Cerebellar nuclear complex (tissue), 1 donor: ENCODE data around the gene SYCE3.
"Not testable (repeated sequence)": the region's sequence is repeated elsewhere in the genome, so short reads cannot be mapped to it uniquely, and the experiment has no call there.

ENCODE experiments used
- DNase-seq, 2 experiments: peaks; one replicate each; lab custom pipeline; 2025; lab: John Stamatoyannopoulos, UW

SYCE3 gene

GRCh38 chr22:50548921-50549790 lies 13.6 kb downstream of the SYCE3 start:
- no peak for DNase-seq

DNA sequence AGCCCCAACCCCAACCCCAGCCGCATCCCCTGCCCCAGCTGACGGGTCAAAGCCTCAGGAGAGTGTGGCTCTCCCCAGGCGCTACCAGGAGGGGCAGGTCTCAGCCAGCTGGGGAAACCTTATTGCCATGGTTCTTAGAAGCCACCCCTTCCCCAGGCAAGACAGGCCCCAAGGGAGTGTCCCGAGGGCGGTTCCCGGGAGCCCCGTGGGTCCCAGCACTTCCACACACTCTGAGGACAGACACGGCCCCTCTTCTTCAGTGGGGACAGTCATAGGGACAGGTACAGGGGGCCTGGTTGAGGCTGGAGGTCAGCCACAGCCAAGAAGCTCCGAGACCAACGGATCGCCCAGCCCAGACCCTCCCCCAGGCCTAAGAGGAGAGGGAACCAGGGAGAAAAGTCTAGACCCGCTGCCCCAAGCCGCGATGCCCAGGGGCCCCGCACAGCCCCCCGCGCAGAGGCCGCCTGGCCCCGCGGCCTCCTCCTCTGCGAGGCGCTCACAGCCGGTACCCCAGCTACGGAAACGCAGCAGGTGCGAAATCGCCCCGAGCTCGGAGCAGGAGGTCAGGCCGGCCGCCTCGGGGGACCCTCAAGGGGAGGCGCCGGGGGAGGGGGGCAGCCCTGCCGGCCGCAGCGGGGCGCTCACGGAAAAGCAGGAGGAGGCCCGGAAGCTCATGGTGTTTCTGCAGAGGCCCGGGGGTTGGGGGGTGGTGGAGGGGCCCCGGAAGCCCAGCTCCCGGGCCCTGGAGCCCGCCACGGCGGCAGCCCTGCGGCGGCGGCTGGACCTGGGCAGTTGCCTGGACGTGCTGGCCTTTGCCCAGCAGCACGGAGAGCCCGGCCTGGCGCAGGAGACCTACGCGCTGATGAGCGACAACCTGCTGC lies 14.4 kb downstream of the SYCE3 start:
- DNase-seq, result no peak

DNA sequence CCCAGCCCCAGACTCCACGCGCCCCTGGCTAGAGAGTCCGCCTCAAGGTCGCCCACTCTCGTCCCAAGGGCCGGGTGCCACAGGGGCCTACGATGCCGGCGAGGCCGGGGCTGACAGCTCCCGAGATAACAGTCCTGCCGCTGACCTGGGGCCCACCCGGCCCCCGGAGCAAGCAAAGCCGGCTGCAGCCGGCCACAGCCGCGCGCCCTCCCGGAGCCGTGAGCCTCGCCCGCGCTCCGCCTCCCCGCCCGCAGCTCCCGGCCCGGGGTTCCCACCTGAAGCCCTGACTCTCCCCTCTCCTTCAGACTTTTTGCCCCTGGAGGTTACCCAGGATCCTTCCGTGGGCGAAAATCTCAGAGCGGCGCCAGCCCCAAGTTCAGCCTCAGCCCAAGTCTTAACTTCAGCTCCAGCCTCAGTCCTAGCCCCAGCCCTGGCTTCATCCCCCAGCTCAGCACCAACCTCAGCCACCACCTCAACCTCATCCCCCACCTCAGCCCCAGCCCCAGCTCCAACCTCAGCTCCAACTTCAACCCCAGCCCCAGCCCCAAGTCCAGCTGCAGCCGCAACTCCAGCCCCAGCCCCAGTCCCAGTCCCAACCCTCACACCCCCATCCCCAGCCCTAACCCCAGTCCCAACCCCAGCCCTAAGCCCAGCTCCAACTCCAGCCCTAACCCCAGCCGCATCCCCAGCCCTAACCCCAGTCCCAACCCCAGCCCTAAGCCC lies 15.3 kb downstream of the SYCE3 start:
- DNase-seq, result no peak

DNA sequence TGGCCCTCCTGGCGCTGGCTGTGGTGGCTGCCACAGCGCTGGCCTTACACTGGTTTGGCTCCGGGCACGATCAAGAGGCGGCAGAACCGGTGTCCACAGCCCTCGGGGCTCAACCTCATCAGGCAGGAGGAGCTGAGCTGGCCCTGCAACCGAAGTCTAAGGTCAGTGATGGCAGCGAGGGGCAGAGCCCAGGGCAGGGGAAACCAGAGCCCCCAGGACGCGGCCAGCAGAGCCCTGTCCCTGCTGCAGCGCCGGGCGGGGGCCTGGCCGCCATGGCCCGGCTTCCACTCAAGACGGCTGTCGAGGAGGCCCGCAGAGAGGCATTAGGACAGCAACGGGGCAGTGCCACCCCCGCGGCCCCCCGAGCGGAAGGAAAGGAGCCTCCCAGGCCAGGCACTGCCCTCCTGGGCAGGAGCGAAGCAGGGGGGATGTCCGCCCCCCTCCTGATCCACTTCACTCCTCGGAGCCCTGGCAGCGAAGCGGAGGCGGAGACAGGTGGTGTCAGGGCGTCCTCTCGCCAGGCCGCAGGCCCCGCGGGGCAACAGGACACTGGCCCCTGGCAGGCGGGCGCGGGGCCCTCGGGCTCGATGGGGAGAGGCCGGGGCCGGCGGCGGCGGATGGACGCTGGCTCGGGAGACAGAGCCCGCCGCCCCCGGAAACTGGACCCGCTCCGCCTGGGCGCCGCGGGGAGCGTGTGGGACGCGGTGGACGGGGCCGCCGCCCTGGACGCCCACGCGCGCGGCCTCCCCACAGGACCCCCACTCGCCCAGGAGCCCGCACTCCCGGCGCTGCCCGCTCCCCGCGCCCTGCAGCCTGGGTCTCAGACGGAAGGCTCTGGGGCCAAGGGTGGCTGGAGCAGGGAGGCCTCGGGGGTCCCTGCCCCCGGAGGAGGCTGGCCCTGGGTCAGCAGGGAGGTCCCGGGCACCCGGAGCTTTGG lies 16.1 kb downstream of the SYCE3 start:
- no peak for DNase-seq

DNA sequence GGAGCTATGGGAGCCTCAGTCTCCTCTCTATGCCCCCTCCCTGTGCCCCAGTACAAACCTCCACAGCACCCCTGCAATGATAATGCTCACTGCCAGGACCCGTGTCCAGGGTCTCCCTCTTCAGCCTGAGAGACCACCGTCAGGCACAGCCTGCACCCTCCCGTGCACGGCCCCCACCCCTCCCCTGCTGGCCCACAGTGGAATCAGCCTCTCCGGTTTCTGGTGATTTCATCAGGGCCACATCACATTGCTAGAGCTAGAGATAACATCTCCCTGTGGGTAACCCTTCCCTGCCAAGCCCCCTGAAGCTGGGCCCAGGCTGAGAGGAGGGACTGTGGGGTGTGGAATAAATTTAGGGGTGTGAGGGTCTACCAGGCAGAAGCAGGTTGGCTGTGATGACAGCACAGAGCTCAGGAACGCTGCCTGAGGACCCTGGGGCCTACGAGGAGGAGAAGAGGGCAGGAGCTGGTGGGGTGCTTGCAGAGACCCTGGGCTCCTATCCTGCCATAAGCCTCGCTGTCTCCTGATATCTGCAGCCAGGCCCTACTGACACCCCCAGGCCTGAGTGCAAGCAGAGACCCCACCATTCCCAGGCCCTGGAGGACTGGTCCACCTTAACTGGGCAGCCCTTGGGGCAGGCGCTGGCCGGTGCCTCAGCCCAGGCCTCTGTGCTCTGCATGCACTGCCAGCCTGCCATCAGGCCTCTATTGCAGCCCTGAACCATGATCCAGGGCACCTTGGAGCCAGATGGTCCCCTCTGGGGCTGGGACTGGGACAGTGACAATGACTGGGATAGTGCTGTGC lies 17.0 kb downstream of the SYCE3 start, which contains the start of gene KLHDC7B:
Gene KLHDC7B, plus strand, starts transcription at position 378 of the 804 bp plus-strand sequence. Its CDS starts 345 bp downstream, at position 723.
- no peak for DNase-seq

GRCh38 chr22:50544746-50545253 lies 17.9 kb downstream of the SYCE3 start:
- DNase-seq, result no peak

GRCh38 chr22:50544078-50544745 lies 18.5 kb downstream of the SYCE3 start:
- DNase-seq, result no peak

DNA sequence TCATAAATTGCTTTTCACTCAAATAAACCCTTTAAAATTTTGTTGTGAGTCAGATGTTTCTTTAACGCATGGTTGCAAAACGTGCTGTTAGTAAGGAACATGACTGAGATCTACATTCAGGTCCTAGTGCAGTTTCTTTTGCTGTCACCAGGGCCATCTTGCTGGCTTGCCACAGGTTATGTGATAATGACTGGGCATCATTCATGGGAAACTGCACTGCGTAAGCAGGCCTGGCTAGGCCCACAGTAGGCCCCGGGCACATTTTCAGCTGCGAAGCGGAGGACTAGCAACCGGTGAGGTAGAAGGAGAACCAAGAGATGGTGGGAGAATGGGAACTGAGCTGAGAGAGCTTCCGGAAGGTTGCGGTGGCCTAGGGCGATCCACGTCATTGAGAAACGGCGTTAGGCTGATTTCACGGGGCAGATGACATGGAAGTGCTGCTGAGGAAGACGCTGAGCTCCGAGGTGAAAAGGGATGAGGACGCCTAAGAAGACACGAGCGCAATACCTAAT lies 20.2 kb downstream of the SYCE3 start:
- DNase-seq, result no peak

GRCh38 chr22:50541667-50542026 lies 21.1 kb downstream of the SYCE3 start:
- DNase-seq, result not testable (repeated sequence)

- DNase-seq, result no peak
Observed at GRCh38 chr22:50540381-50540780, 22.3 kb downstream of the SYCE3 start.

- DNase-seq, result no peak
Observed at GRCh38 chr22:50537765-50538164, 25.0 kb downstream of the SYCE3 start.

GRCh38 chr22:50536226-50536625 lies 26.5 kb downstream of the SYCE3 start:
- no peak for DNase-seq

DNA sequence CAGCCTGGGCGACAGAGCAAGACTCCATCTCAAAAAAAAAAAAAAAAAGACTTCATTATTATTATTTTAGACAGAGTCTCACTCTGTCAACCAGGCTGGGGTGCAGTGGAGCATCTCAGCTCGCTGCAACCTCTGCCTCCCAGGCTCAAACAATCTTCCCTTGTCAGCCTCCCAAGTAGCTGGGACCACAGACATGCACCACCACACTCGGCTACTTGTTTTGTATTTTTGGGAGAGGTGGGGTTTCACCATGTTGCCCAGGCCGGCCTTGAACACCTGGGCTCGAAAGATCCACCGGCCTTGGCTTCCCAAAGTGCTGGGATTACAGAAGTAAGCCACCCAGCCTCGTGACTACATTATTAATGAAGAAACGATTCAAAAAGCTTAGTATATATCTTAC lies 27.6 kb downstream of the SYCE3 start:
- no peak for DNase-seq

- DNase-seq, result not testable (repeated sequence)
Observed at GRCh38 chr22:50533856-50534711, 28.6 kb downstream of the SYCE3 start.

GRCh38 chr22:50532824-50533796 lies 29.6 kb downstream of the SYCE3 start:
- DNase-seq, result no peak

DNA sequence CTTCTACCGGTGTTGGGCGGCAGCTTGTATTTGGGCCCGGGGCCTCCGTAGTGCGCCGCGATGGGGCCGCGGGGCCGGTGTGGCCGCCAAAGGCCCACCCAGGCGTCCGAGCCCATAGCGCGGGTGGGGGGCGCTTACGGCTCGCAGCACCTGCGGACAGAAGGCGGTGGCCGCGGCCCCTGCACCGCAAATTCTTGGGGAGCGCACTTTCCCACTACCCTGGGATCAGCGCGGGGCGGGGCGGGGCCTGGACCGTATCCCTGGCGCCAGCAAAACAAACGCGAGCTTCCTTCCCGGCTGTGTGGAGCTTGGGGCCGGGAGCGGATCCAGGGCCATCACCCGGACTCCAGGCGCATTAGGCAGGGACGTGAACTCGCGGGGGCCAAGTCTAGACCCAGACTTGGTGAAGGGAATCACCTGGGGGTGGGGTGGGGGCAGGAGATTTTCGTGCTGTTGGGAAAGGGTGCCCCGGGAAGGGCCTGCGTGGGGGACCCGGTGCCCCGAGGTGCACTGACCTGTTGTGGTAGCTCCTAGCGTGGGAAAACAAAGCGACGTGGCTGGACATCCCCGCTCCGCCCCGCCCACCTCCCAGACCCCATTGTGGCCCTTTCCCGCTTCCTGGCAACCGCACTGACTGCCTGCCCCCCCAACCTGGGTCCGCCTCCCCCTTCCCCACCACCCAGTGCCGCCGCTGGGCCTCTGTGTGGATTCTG lies 30.6 kb downstream of the SYCE3 start:
- DNase-seq, result no peak
